ENCODE measurements around the gene SLC4A4.

SLC4A4 gene

GRCh38 chr4:71566856-71567255 is 228.0 kb downstream of the SLC4A4 start:
- Histone ChIP-seq H3K4me3 (ENCODE audit: low read depth, low read length, poor library complexity, severe bottlenecking) (no peak overlapping the region), H3K4me1 (ENCODE audit: insufficient read depth, low read length, severe bottlenecking) (no peaks in the 10 kb centered on the region), H3K9me3 (ENCODE audit: low read length) (no peaks in the 10 kb centered on the region), H3K36me3 (ENCODE audit: insufficient read depth, low read length) (no peaks in the 10 kb centered on the region), H3K27ac (ENCODE audit: low read depth, low read length, poor library complexity, severe bottlenecking) (no peak overlapping the region), H3K79me2 (ENCODE audit: insufficient read depth, low read length) (no peaks in the 10 kb centered on the region), H4K20me1 (ENCODE audit: insufficient read depth, low read length) (no peaks in the 10 kb centered on the region), H2AFZ (ENCODE audit: low read length) (no peak overlapping the region), H3K4me2 (ENCODE audit: low read length) (no peak overlapping the region), H3K27me3 (ENCODE audit: insufficient read depth, low read length) (no peaks in the 10 kb centered on the region), H3F3A (ENCODE audit: insufficient read depth, low read length) (no peaks in the 10 kb centered on the region), H3K9ac (ENCODE audit: low read length) (no peak overlapping the region), H3K9me2 (ENCODE audit: low read depth, low read length) (no peaks in the 10 kb centered on the region)
- TF ChIP-seq EZH2 (IDR thresholded peaks at IDR 0.05; ENCODE audit: borderline replicate concordance, low read length) = no peak
- TF ChIP-seq, protein P1, sequence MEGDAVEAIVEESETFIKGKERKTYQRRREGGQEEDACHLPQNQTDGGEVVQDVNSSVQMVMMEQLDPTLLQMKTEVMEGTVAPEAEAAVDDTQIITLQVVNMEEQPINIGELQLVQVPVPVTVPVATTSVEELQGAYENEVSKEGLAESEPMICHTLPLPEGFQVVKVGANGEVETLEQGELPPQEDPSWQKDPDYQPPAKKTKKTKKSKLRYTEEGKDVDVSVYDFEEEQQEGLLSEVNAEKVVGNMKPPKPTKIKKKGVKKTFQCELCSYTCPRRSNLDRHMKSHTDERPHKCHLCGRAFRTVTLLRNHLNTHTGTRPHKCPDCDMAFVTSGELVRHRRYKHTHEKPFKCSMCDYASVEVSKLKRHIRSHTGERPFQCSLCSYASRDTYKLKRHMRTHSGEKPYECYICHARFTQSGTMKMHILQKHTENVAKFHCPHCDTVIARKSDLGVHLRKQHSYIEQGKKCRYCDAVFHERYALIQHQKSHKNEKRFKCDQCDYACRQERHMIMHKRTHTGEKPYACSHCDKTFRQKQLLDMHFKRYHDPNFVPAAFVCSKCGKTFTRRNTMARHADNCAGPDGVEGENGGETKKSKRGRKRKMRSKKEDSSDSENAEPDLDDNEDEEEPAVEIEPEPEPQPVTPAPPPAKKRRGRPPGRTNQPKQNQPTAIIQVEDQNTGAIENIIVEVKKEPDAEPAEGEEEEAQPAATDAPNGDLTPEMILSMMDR (IDR thresholded peaks at IDR 0.05; ENCODE audit: low read length) = no peak

DNA sequence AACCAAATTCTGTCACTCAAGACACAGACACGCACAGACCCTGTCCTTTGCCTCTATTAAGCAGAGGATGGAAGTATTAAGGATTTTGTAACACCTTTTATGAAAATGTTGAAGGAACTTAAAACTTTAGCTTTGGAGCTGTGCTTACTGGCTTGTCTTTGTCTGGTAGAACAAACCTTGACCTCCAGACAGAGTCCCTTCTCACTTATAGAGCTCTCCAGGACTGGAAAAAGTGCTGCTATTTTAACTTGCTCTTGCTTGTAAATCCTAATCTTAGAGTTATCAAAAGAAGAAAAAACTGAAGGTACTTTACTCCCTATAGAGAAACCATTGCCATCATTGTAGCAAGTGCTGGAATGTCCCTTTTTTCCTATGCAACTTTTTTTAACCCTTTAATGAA is 229.3 kb downstream of the SLC4A4 start:
- Histone ChIP-seq H3K27ac (ENCODE audit: low read depth, low read length, poor library complexity, severe bottlenecking) (no peak overlapping the region), H3K4me3 (ENCODE audit: low read depth, low read length, poor library complexity, severe bottlenecking) (no peak overlapping the region)

DNA sequence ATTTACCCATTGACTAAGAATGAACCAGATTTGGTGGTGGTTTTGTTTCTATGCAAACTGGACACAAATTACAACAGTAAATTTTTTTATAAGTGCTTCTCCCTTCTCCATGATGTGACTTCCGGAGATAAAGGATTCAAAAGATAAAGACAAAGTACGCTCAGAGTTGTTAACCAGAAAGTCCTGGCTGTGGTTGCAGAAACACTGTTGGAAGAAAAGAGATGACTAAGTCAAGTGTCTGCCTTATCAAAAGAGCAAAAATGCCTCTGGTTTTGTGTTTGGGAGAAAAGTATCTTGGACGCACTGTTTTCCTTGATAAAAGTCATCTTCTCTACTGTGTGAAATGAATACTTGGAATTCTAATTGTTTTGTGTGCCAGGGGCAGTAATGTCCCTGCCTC is 231.7 kb downstream of the SLC4A4 start:
- Histone ChIP-seq H3K4me3 (ENCODE audit: low read depth, low read length, poor library complexity, severe bottlenecking) (no peak overlapping the region), H3K79me2 (ENCODE audit: insufficient read depth, low read length) (no peaks in the 10 kb centered on the region), H3K9ac (ENCODE audit: low read length) (no peak overlapping the region), H3F3A (ENCODE audit: insufficient read depth, low read length) (no peaks in the 10 kb centered on the region), H3K27ac (ENCODE audit: low read depth, low read length, poor library complexity, severe bottlenecking) (no peak overlapping the region), H2AFZ (ENCODE audit: low read length) (no peak overlapping the region), H3K36me3 (ENCODE audit: insufficient read depth, low read length) (no peaks in the 10 kb centered on the region), H4K20me1 (ENCODE audit: insufficient read depth, low read length) (no peaks in the 10 kb centered on the region), H3K4me2 (ENCODE audit: low read length) (no peak overlapping the region), H3K9me2 (ENCODE audit: low read depth, low read length) (no peaks in the 10 kb centered on the region), H3K9me3 (ENCODE audit: low read length) (no peaks in the 10 kb centered on the region), H3K27me3 (ENCODE audit: insufficient read depth, low read length) (no peaks in the 10 kb centered on the region), H3K4me1 (ENCODE audit: insufficient read depth, low read length, severe bottlenecking) (no peaks in the 10 kb centered on the region)
- no peak for TF ChIP-seq EZH2 (IDR thresholded peaks at IDR 0.05; ENCODE audit: borderline replicate concordance, low read length)

More for the DNA sequence above, 229.3 kb downstream of the SLC4A4 start:
- no peaks in the 10 kb centered on the region for H3K9me3 ChIP-seq (ENCODE audit: low read length)
- H4K20me1 ChIP-seq (ENCODE audit: insufficient read depth, low read length) = no peaks in the 10 kb centered on the region
- no peaks in the 10 kb centered on the region for H3K9me2 ChIP-seq (ENCODE audit: low read depth, low read length)
- no peak overlapping the region for H3K9ac ChIP-seq (ENCODE audit: low read length)
- no peak overlapping the region for H3K4me2 ChIP-seq (ENCODE audit: low read length)
- no peak overlapping the region for H2AFZ ChIP-seq (ENCODE audit: low read length)
- no peaks in the 10 kb centered on the region for H3F3A ChIP-seq (ENCODE audit: insufficient read depth, low read length)
- H3K36me3 ChIP-seq (ENCODE audit: insufficient read depth, low read length) = no peaks in the 10 kb centered on the region
- no peaks in the 10 kb centered on the region for H3K27me3 ChIP-seq (ENCODE audit: insufficient read depth, low read length)
- no peaks in the 10 kb centered on the region for H3K79me2 ChIP-seq (ENCODE audit: insufficient read depth, low read length)
- TF ChIP-seq, protein P1 (IDR thresholded peaks at IDR 0.05; ENCODE audit: low read length) = no peak
- no peak for TF ChIP-seq EZH2 (IDR thresholded peaks at IDR 0.05; ENCODE audit: borderline replicate concordance, low read length)
- no peaks in the 10 kb centered on the region for H3K4me1 ChIP-seq (ENCODE audit: insufficient read depth, low read length, severe bottlenecking)

GRCh38 chr4:71571346-71571745 is 232.5 kb downstream of the SLC4A4 start:
- Histone ChIP-seq H4K20me1 (ENCODE audit: insufficient read depth, low read length) (no peaks in the 10 kb centered on the region), H3K9ac (ENCODE audit: low read length) (no peak overlapping the region), H2AFZ (ENCODE audit: low read length) (no peak overlapping the region), H3K27ac (ENCODE audit: low read depth, low read length, poor library complexity, severe bottlenecking) (no peak overlapping the region), H3F3A (ENCODE audit: insufficient read depth, low read length) (no peaks in the 10 kb centered on the region), H3K4me1 (ENCODE audit: insufficient read depth, low read length, severe bottlenecking) (no peaks in the 10 kb centered on the region), H3K27me3 (ENCODE audit: insufficient read depth, low read length) (no peaks in the 10 kb centered on the region), H3K79me2 (ENCODE audit: insufficient read depth, low read length) (no peaks in the 10 kb centered on the region), H3K9me2 (ENCODE audit: low read depth, low read length) (no peaks in the 10 kb centered on the region), H3K4me3 (ENCODE audit: low read depth, low read length, poor library complexity, severe bottlenecking) (no peak overlapping the region), H3K36me3 (ENCODE audit: insufficient read depth, low read length) (no peaks in the 10 kb centered on the region), H3K4me2 (ENCODE audit: low read length) (no peak overlapping the region), H3K9me3 (ENCODE audit: low read length) (no peaks in the 10 kb centered on the region)
- TF ChIP-seq EZH2 (IDR thresholded peaks at IDR 0.05; ENCODE audit: borderline replicate concordance, low read length) = no peak
- TF ChIP-seq, protein P1 (IDR thresholded peaks at IDR 0.05; ENCODE audit: low read length) = no peak
